ENCODE results near the gene ETFRF1.

Gene ETFRF1

DNA sequence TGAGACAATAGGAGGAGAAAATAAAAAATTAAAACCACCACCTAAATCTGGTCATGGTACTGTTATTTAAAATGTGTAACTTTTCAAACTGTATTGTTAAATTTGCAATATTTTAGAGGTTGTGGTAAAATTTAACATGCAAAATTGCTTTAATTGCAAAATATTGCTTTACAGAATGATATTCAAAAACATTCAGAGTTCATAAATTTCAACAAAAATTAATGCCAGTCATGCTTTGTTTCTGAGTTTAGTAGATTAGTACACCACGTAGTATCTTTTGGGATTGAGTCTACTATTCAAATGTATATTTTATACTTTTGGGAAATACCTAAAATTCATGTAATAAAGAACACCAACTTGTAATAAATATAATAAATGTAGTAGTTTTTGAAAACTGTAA lies 18.3 kb downstream of the ETFRF1 start:
- Histone ChIP-seq H3K9ac (ENCODE audit: insufficient read length, low read depth) (no peak overlapping the region), H3K27me3 (ENCODE audit: insufficient read depth, insufficient read length) (no peaks in the 10 kb centered on the region), H3K36me3 (ENCODE audit: insufficient read depth, insufficient read length, low read length) (peaks cover 42% of the 10 kb centered on the region), H3K9me3 (ENCODE audit: insufficient read depth, low read length) (no peaks in the 10 kb centered on the region), H3K4me1 (ENCODE audit: insufficient read depth, insufficient read length) (no peaks in the 10 kb centered on the region), H3K4me3 (ENCODE audit: insufficient read length, low read depth) (no peak overlapping the region)
- DNase-seq (ENCODE audit: low read depth, low spot score), result no peak
- TF ChIP-seq SUZ12 (IDR thresholded peaks at IDR 0.05; ENCODE audit: extremely low read depth, insufficient read depth, insufficient read length) (no peak), YY1 (IDR thresholded peaks at IDR 0.05; ENCODE audit: insufficient read depth, insufficient read length) (no peak), ZNF274 (IDR thresholded peaks at IDR 0.05; ENCODE audit: low read depth, low read length) (no peak)

DNA sequence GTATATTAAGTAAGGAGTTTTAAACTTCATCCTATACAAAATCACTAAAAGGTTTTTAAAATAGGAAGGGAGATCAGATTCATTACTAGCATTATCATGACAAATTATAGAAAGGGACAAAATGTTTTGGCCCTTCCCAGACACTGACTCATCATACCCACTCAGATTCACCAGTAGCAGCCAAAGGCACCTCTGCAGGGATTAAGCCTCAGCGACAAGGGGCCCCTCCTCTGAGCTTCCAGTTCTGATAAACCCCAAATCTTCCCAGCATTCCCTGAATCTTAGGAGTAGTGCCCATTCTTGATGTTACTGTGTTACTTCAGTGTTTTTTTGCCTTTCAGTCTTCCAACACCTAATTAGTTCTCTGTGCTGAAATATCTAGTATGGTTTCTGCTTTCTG lies 41.2 kb downstream of the ETFRF1 start:
- no peaks in the 10 kb centered on the region for H3K4me1 ChIP-seq (ENCODE audit: insufficient read depth, insufficient read length)
- H3K9me3 ChIP-seq (ENCODE audit: insufficient read depth, low read length), result no peaks in the 10 kb centered on the region
- TF ChIP-seq YY1 (IDR thresholded peaks at IDR 0.05; ENCODE audit: insufficient read depth, insufficient read length) (no peak), SUZ12 (IDR thresholded peaks at IDR 0.05; ENCODE audit: extremely low read depth, insufficient read depth, insufficient read length) (no peak)
- no peak for DNase-seq (ENCODE audit: low read depth, low spot score)
- H3K4me3 ChIP-seq (ENCODE audit: insufficient read length, low read depth), result no peak overlapping the region
- H3K27me3 ChIP-seq (ENCODE audit: insufficient read depth, insufficient read length), result no peaks in the 10 kb centered on the region
- peaks cover 70% of the 10 kb centered on the region for H3K36me3 ChIP-seq (ENCODE audit: insufficient read depth, insufficient read length, low read length)
- H3K9ac ChIP-seq (ENCODE audit: insufficient read length, low read depth), result no peak overlapping the region

DNA sequence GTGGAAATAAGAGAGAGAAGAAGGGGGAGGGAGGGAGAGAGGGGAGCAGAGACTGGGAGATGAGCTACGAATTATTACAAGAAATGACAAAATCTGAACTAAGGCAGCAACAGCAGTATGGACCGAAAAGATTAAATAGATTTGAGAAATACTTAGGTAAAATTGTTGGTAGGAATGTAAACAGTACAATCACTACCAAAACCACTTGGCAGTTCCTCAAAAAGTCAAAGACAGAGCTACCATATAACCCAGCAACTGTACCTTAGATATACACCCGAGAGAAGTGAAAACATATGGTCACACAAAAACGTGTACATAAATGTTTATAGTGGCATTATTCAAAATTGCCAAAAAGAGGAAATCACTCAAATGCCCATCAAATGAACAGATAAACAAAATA lies 41.6 kb downstream of the ETFRF1 start:
- Histone ChIP-seq H3K27me3 (ENCODE audit: insufficient read depth, insufficient read length) (no peaks in the 10 kb centered on the region), H3K4me1 (ENCODE audit: insufficient read depth, insufficient read length) (no peaks in the 10 kb centered on the region), H3K36me3 (ENCODE audit: insufficient read depth, insufficient read length, low read length) (peaks cover 73% of the 10 kb centered on the region), H3K9me3 (ENCODE audit: insufficient read depth, low read length) (no peaks in the 10 kb centered on the region), H3K9ac (ENCODE audit: insufficient read length, low read depth) (no peak overlapping the region), H3K4me3 (ENCODE audit: insufficient read length, low read depth) (no peak overlapping the region)
- no peak for DNase-seq (ENCODE audit: low read depth, low spot score)
- TF ChIP-seq ZNF274 (IDR thresholded peaks at IDR 0.05; ENCODE audit: low read depth, low read length), result no peak
- TF ChIP-seq SUZ12 (IDR thresholded peaks at IDR 0.05; ENCODE audit: extremely low read depth, insufficient read depth, insufficient read length), result no peak
- no peak for TF ChIP-seq YY1 (IDR thresholded peaks at IDR 0.05; ENCODE audit: insufficient read depth, insufficient read length)

DNA sequence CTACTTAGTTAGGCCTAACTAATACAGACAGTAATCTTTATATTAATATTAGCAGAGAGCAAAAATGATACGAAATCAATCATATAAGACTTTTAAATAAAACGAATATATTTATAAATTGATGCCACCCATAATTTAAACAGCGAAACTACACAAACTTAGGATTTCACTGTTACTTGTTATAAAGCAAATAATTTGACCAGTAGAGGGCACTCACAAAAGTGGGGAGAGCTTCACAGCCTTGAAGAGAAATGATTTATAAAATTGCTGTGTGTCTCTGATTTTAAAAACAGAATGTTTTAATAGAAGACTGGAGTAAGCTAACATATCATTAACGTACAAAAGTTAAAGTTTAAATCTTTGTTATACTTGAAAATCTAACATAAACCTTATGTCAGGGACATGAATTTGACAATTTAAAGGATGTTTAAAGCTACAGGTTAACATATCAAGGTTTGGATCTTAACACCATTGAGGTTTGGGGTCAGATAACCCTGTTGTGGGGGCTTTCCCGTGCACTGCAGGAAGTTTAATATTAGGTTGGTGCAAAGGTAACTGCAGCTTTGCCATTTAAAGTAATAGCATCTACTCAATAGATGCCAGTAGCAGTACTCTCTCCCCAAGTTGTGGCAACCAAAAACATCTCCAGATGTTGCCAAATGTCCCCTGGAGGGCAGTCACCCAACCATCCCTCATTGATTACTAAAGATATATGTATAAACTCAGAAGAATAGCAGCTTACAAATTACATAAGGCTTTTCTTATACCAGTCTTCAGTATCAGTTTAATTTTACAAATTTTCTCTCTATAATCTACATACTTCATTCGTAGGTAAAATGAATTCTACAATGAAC lies 46.4 kb downstream of the ETFRF1 start:
- DNase-seq (ENCODE audit: low read depth, low spot score), result peak; percentile 56
- Histone ChIP-seq H3K27me3 (ENCODE audit: insufficient read depth, insufficient read length) (no peaks in the 10 kb centered on the region), H3K4me3 (ENCODE audit: insufficient read length, low read depth) (no peak overlapping the region), H3K9me3 (ENCODE audit: insufficient read depth, low read length) (no peaks in the 10 kb centered on the region), H3K9ac (ENCODE audit: insufficient read length, low read depth) (no peak overlapping the region), H3K36me3 (ENCODE audit: insufficient read depth, insufficient read length, low read length) (peaks cover 75% of the 10 kb centered on the region), H3K4me1 (ENCODE audit: insufficient read depth, insufficient read length) (no peaks in the 10 kb centered on the region)
- no peak for TF ChIP-seq ZNF274 (IDR thresholded peaks at IDR 0.05; ENCODE audit: low read depth, low read length)
- TF ChIP-seq YY1 (IDR thresholded peaks at IDR 0.05; ENCODE audit: insufficient read depth, insufficient read length), result no peak
- TF ChIP-seq SUZ12 (IDR thresholded peaks at IDR 0.05; ENCODE audit: extremely low read depth, insufficient read depth, insufficient read length), result no peak

DNA sequence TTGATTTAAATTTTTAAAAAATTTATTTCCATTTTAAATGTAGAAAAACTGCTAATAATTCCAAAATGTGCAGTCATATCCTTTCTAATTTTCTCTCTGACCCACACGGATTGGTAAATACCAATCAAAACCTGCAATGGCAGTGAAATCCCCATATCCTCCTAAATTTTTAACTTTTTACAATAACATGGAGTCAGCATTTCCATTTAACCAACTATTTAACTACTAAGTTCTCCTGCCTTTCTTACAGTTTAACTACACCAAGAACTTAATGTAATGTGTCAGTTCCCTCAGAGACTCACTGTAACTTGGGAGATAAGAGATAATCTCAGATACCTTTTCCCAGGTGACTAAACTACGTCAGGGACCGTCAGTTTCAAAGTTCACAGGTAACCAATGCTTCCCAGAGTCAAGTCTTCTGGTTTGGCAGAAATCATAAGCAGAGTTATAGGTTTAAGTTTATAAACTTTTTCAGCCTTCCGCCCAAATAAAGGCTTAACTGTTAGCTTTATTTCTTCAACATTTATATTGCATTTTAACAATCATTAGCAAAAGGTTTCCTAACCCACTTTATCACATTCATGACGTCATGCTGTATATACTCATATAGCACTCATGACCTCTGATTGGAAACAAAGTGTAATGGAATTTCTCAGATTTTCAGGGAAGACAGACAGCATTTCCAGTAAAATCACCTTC lies 48.1 kb downstream of the ETFRF1 start:
- Histone ChIP-seq H3K4me1 (ENCODE audit: insufficient read depth, insufficient read length) (no peaks in the 10 kb centered on the region), H3K27me3 (ENCODE audit: insufficient read depth, insufficient read length) (no peaks in the 10 kb centered on the region), H3K36me3 (ENCODE audit: insufficient read depth, insufficient read length, low read length) (peaks cover 73% of the 10 kb centered on the region), H3K9me3 (ENCODE audit: insufficient read depth, low read length) (no peaks in the 10 kb centered on the region), H3K4me3 (ENCODE audit: insufficient read length, low read depth) (no peak overlapping the region), H3K9ac (ENCODE audit: insufficient read length, low read depth) (no peak overlapping the region)
- DNase-seq (ENCODE audit: low read depth, low spot score), result no peak
- TF ChIP-seq YY1 (IDR thresholded peaks at IDR 0.05; ENCODE audit: insufficient read depth, insufficient read length) (no peak), ZNF274 (IDR thresholded peaks at IDR 0.05; ENCODE audit: low read depth, low read length) (no peak), SUZ12 (IDR thresholded peaks at IDR 0.05; ENCODE audit: extremely low read depth, insufficient read depth, insufficient read length) (no peak)

DNA sequence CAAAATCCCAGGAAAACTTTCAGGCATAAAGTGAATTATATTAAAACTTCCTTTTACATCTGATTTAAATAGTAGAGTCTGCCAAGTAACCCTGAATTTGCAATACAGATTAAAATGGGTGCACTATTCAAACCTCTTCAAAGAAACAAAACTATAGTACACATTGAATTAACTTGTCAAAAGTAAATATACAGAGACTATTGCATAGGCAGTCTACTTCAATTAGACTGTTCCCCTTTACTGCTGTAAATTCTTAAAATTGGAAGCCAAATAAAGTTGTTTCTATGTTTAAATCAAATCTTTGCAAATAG lies 48.6 kb downstream of the ETFRF1 start:
- DNase-seq (ENCODE audit: low read depth, low spot score), result no peak
- H3K27me3 ChIP-seq (ENCODE audit: insufficient read depth, insufficient read length), result no peaks in the 10 kb centered on the region
- no peaks in the 10 kb centered on the region for H3K4me1 ChIP-seq (ENCODE audit: insufficient read depth, insufficient read length)
- TF ChIP-seq ZNF274 (IDR thresholded peaks at IDR 0.05; ENCODE audit: low read depth, low read length) (no peak), SUZ12 (IDR thresholded peaks at IDR 0.05; ENCODE audit: extremely low read depth, insufficient read depth, insufficient read length) (no peak), YY1 (IDR thresholded peaks at IDR 0.05; ENCODE audit: insufficient read depth, insufficient read length) (no peak)
- no peak overlapping the region for H3K4me3 ChIP-seq (ENCODE audit: insufficient read length, low read depth)
- peaks cover 73% of the 10 kb centered on the region for H3K36me3 ChIP-seq (ENCODE audit: insufficient read depth, insufficient read length, low read length)
- H3K9ac ChIP-seq (ENCODE audit: insufficient read length, low read depth), result no peak overlapping the region
- H3K9me3 ChIP-seq (ENCODE audit: insufficient read depth, low read length), result no peaks in the 10 kb centered on the region

DNA sequence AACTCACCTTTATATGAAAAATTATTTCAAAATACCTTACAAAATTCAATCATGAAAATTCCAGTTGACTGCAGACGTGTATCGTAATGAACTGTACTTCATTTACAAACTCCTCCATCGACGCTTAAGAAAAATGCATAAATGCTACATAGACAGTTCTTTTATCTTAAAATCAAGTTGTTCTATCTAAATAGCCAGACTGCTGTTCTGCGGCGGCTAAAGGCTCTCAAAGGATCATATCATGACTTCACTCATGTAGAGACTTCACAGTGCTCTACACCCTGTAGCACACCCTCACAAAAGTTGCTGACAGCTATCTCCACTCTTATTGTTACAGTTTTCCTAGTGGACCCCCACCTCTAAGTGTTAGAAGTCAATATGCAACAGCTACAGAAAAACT lies 50.5 kb downstream of the ETFRF1 start:
- no peak for TF ChIP-seq ZNF274 (IDR thresholded peaks at IDR 0.05; ENCODE audit: low read depth, low read length)
- TF ChIP-seq YY1 (IDR thresholded peaks at IDR 0.05; ENCODE audit: insufficient read depth, insufficient read length), result no peak
- no peak for TF ChIP-seq SUZ12 (IDR thresholded peaks at IDR 0.05; ENCODE audit: extremely low read depth, insufficient read depth, insufficient read length)
- H3K27me3 ChIP-seq (ENCODE audit: insufficient read depth, insufficient read length), result no peaks in the 10 kb centered on the region

More for the DNA sequence above, 50.5 kb downstream of the ETFRF1 start:
- Histone ChIP-seq H3K9ac (ENCODE audit: insufficient read length, low read depth) (no peak overlapping the region), H3K9me3 (ENCODE audit: insufficient read depth, low read length) (no peaks in the 10 kb centered on the region), H3K4me1 (ENCODE audit: insufficient read depth, insufficient read length) (no peaks in the 10 kb centered on the region), H3K4me3 (ENCODE audit: insufficient read length, low read depth) (no peak overlapping the region), H3K36me3 (ENCODE audit: insufficient read depth, insufficient read length, low read length) (peaks cover 64% of the 10 kb centered on the region)
- no peak for DNase-seq (ENCODE audit: low read depth, low spot score)

Data from NT2/D1 (cell line).